IMR-90 (cell line): ENCODE results near the gene ASPG. TPM values are rescaled to one million over a fixed set of nuclear protein-coding genes. Genes with fewer than 3 reads are reported as not detected.

ENCODE experiments used
- ATAC-seq: fragments of 200-7000 bp; cut with Tn5 transposase; 2 replicates; pipeline ENCODE4 v1.9.1; 2020; ENCODE audit warnings: low read depth, mild to moderate bottlenecking, moderate library complexity
- BruUV-seq: library from RNA; stranded (reverse); fragments of 400-500 nt; replicated peaks from 2 replicates; lab custom pipeline; 2021; lab: Mats Ljungman, UMichigan
- CTCF ChIA-PET: fragments of 300-600 bp; formaldehyde crosslinking; extraction: SDS; loops from one replicate; lab custom pipeline; 2021; ENCODE audit warnings: antibody characterized with exemption; lab: Yijun Ruan, JAX
- POLR2A ChIA-PET: fragments of 300-600 bp; sonication (Branson Sonifier 250); formaldehyde crosslinking; loops from one replicate; lab custom pipeline; 2022; ENCODE audit warnings: antibody characterized with exemption; ENCODE audit not compliant: unreplicated experiment; lab: Charles Lee
- DNase-seq: peaks from one replicate; pipeline ENCODE4 v3.0.0; 2013
- H2AFZ ChIP-seq: replicated peaks from 2 replicates; pipeline ENCODE3; 2013; ENCODE audit warnings: low read length, mild to moderate bottlenecking; ENCODE audit not compliant: poor library complexity
- H2AK5ac ChIP-seq: 2 replicates; pipeline ENCODE4 v1.6.1; 2013; ENCODE audit warnings: low read depth, low read length, inconsistent platforms
- H2AK9ac ChIP-seq: replicated peaks from 2 replicates; pipeline ENCODE3; 2013; ENCODE audit warnings: mild to moderate bottlenecking, low read depth, low read length, moderate library complexity; ENCODE audit not compliant: poor library complexity
- H2BK120ac ChIP-seq: 2 replicates; pipeline ENCODE4 v1.6.1; 2013; ENCODE audit warnings: low read depth, low read length, inconsistent platforms
- H2BK15ac ChIP-seq: 3 replicates; pipeline ENCODE4 v1.6.1; 2013; ENCODE audit warnings: low read depth, low read length, inconsistent platforms
- H2BK20ac ChIP-seq: 2 replicates; pipeline ENCODE4 v1.6.1; 2013; ENCODE audit warnings: low read depth, mild to moderate bottlenecking, inconsistent platforms, low read length, moderate library complexity
- H2BK5ac ChIP-seq: 2 replicates; pipeline ENCODE4 v1.6.1; 2013; ENCODE audit warnings: mild to moderate bottlenecking, low read depth, low read length, inconsistent platforms; ENCODE audit not compliant: poor library complexity, severe bottlenecking
- H3K14ac ChIP-seq: replicated peaks from 2 replicates; pipeline ENCODE4 v1.6.1; 2013; ENCODE audit warnings: low read depth, low read length, inconsistent platforms
- H3K18ac ChIP-seq: 2 replicates; pipeline ENCODE4 v1.6.1; 2013; ENCODE audit warnings: low read depth, low read length, control low read depth
- H3K23ac ChIP-seq: 2 replicates; pipeline ENCODE4 v1.6.1; 2013; ENCODE audit warnings: low read depth, low read length, inconsistent platforms
- H3K27ac ChIP-seq: 2 replicates; pipeline ENCODE4 v1.5.1; 2013; ENCODE audit warnings: mild to moderate bottlenecking, control low read depth, low read length; ENCODE audit not compliant: insufficient read depth
- H3K27me3 ChIP-seq: 2 replicates; pipeline ENCODE4 v1.6.1; 2013; ENCODE audit warnings: low read length; ENCODE audit not compliant: control insufficient read depth, insufficient read depth
- H3K36me3 ChIP-seq: 2 replicates; pipeline ENCODE4 v1.6.1; 2013; ENCODE audit warnings: low read length, mixed read lengths; ENCODE audit not compliant: control insufficient read depth, insufficient read depth
- H3K4ac ChIP-seq: 2 replicates; pipeline ENCODE4 v1.6.1; 2013; ENCODE audit warnings: low read depth, low read length, inconsistent platforms
- H3K4me1 ChIP-seq: 2 replicates; pipeline ENCODE4 v1.6.1; 2013; ENCODE audit warnings: low read length, mixed read lengths; ENCODE audit not compliant: control insufficient read depth, insufficient read depth
- H3K4me2 ChIP-seq: 2 replicates; pipeline ENCODE4 v1.6.1; 2013; ENCODE audit warnings: low read depth, mild to moderate bottlenecking, control low read depth, low read length, moderate library complexity
- H3K4me3 ChIP-seq: 2 replicates; pipeline ENCODE4 v1.5.1; 2013; ENCODE audit warnings: low read depth, mild to moderate bottlenecking, control low read depth, low read length, moderate library complexity; ENCODE audit not compliant: insufficient read depth
- H3K56ac ChIP-seq: 2 replicates; pipeline ENCODE4 v1.6.1; 2013; ENCODE audit warnings: low read length, inconsistent platforms; ENCODE audit not compliant: insufficient read depth; ENCODE audit errors: extremely low read depth
- H3K79me1 ChIP-seq, 2 experiments: 2 replicates each; pipeline ENCODE4 v1.6.1; 2013; ENCODE audit warnings: low read length in 2 of 2, inconsistent platforms in 1 of 2, low read depth in 1 of 2
- H3K9ac ChIP-seq: 2 replicates; pipeline ENCODE4 v1.6.1; 2013; ENCODE audit warnings: low read depth, low read length, control low read depth
- H3K9me1 ChIP-seq: 2 replicates; pipeline ENCODE4 v1.6.1; 2013; ENCODE audit warnings: low read length, inconsistent platforms; ENCODE audit not compliant: insufficient read depth
- H3K9me3 ChIP-seq: 2 replicates; pipeline ENCODE4 v1.6.1; 2013; ENCODE audit warnings: low read length; ENCODE audit not compliant: control insufficient read depth, insufficient read depth
- H4K20me1 ChIP-seq: 2 replicates; pipeline ENCODE4 v1.6.1; 2013; ENCODE audit warnings: low read length, inconsistent platforms; ENCODE audit not compliant: insufficient read depth
- H4K5ac ChIP-seq: 2 replicates; pipeline ENCODE4 v1.6.1; 2013; ENCODE audit warnings: mild to moderate bottlenecking, low read depth, low read length, control low read depth
- H4K8ac ChIP-seq, 2 experiments: 2 replicates each; pipeline ENCODE4 v1.6.1; 2013; ENCODE audit warnings: low read depth in 2 of 2, low read length in 2 of 2, control low read depth in 1 of 2, inconsistent platforms in 1 of 2
- H4K91ac ChIP-seq: 2 replicates; pipeline ENCODE4 v1.6.1; 2013; ENCODE audit warnings: low read depth, low read length, inconsistent platforms; ENCODE audit not compliant: insufficient read depth
- MAFK ChIP-seq: IDR thresholded peaks from 2 replicates; pipeline ENCODE4 v1.6.1; 2012; ENCODE audit warnings: low read depth, low read length, improper control_type of control experiment
- NFE2L2 ChIP-seq: fragments of 150-350 bp; IDR thresholded peaks from 2 replicates; pipeline ENCODE4 v1.6.1; 2016; ENCODE audit warnings: low read depth, mild to moderate bottlenecking, low read length
- WGBS, 2 experiments: methylation state at CpG; one replicate each; pipeline versions ENCODE4 v1.1.5 to v1.1.7; 2013; ENCODE audit warnings: missing lambda C conversion rate in 2 of 2; ENCODE audit not compliant: insufficient read length in 1 of 2; ENCODE audit errors: extremely low coverage in 2 of 2; 5-methylcytosine and 5-hydroxymethylcytosine counted together
- dilution Hi-C: fragments of 300-500 bp; cut with HindIII; formaldehyde crosslinking; loops from one replicate; pipeline ENCODE4 v1.14.3; 2018; ENCODE audit warnings: low sequenced_read_pairs; ENCODE audit not compliant: unreplicated experiment
- in situ Hi-C: fragments of 300-500 bp; cut with MboI; formaldehyde crosslinking; loops from 3 replicates; pipeline ENCODE4 v1.14.3; 2019; ENCODE audit warnings: low sequenced_read_pairs, inconsistent platforms, mixed read lengths
- intact Hi-C: fragments of 100-400 bp; cut with micrococcal nuclease; formaldehyde crosslinking; loops from 2 replicates; pipeline ENCODE4 v1.10.0; 2022
- polyA plus RNA-seq, 3 experiments: library from polyadenylated mRNA; depleted of rRNA; stranded (reverse); fragments of >200 nt; gene quantifications; 2 replicates each; pipeline ENCODE4 v1.2.3, GENCODE V29; 2012; ENCODE audit warnings: low replicate concordance in 1 of 3
- total RNA-seq: library from RNA; depleted of rRNA; stranded (reverse); fragments of >200 nt; gene quantifications from 2 replicates; pipeline ENCODE4 v1.2.3, GENCODE V29; 2012

ASPG gene
- total and polyA plus RNA-seq, 2 of the 4 experiments (the other 2 are of a cell fraction): not detected

GRCh38 chr14:104143521-104144452 is 58.3 kb downstream of the ASPG start:
- dilution Hi-C loops: no loop called here

More at GRCh38 chr14:104143521-104144452, 58.3 kb downstream of the ASPG start:
- Histone ChIP-seq H3K4me1 (no peaks in the 10 kb centered on the region; the same call in 1 of the 2 replicates), H3K14ac (no peak overlapping the region), H3K4me2 (no peak overlapping the region), H3K79me1 (no peaks in the 10 kb centered on the region), H3K18ac (no peak overlapping the region), H3K36me3 (no peaks in the 10 kb centered on the region), H4K91ac (no peak overlapping the region), H3K27ac (no peak overlapping the region), H2BK20ac (no peak overlapping the region), H4K8ac (no peak overlapping the region), H3K9ac (no peak overlapping the region), H2AFZ (no peak overlapping the region), H3K9me3 (no peaks in the 10 kb centered on the region), H3K23ac (no peak overlapping the region), H3K27me3 (peaks cover 13% of the 10 kb centered on the region), H4K20me1 (no peaks in the 10 kb centered on the region), H3K4ac (no peak overlapping the region), H3K56ac (no peak overlapping the region), H2AK5ac (no peak overlapping the region), H3K4me3 (no peak overlapping the region), H3K9me1 (no peaks in the 10 kb centered on the region), H2AK9ac (no peak overlapping the region), H2BK120ac (no peak overlapping the region), H2BK5ac (no peak overlapping the region), H2BK15ac (no peak overlapping the region), H4K5ac (no peak overlapping the region)
- 14% methylated on average over 2 of the region's 26 CpGs; no CpG with 5 or more reads in 1 of the 2 experiments for WGBS, 2 experiments
- DNase-seq (no peak), ATAC-seq (no peak)
- CTCF ChIA-PET: no interaction called here
- no peak for TF ChIP-seq MAFK
- no peak for TF ChIP-seq NFE2L2
- in situ Hi-C loops (no loop called here), intact Hi-C loops (no loop called here)
- POLR2A ChIA-PET: no interaction called here
- BruUV-seq: no TSS peak
